GM12874 (cell line): ENCODE measurements around the gene DLGAP1.

Experiments
- TF ChIP-seq, protein P1 (sequence below): IDR thresholded peaks from 2 replicates; pipeline ENCODE4 v1.5.1; 2011; ENCODE audit warnings: low read depth, mild to moderate bottlenecking, control low read depth, low read length, moderate library complexity; ENCODE audit not compliant: insufficient read depth

DLGAP1 gene

DNA sequence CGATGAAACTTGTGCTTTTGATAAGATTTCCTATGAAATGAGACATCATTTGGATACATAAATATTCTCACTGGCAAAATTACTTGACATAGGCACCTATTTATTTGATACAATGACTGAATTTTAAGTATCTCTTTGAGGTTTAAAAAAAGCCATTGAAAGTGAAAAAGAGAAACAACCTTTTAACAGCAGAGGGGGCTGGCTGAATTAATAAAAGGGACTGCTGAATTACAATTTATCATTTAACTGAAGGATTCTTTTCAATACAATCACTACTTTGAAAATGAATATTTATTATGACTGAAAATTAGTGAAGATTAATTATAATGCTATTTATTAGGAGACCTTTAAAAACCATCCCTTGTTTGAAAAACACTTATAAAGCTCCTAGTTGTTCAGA, 335.3 kb downstream of the DLGAP1 start:
- TF ChIP-seq, protein P1, sequence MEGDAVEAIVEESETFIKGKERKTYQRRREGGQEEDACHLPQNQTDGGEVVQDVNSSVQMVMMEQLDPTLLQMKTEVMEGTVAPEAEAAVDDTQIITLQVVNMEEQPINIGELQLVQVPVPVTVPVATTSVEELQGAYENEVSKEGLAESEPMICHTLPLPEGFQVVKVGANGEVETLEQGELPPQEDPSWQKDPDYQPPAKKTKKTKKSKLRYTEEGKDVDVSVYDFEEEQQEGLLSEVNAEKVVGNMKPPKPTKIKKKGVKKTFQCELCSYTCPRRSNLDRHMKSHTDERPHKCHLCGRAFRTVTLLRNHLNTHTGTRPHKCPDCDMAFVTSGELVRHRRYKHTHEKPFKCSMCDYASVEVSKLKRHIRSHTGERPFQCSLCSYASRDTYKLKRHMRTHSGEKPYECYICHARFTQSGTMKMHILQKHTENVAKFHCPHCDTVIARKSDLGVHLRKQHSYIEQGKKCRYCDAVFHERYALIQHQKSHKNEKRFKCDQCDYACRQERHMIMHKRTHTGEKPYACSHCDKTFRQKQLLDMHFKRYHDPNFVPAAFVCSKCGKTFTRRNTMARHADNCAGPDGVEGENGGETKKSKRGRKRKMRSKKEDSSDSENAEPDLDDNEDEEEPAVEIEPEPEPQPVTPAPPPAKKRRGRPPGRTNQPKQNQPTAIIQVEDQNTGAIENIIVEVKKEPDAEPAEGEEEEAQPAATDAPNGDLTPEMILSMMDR = no peak

DNA sequence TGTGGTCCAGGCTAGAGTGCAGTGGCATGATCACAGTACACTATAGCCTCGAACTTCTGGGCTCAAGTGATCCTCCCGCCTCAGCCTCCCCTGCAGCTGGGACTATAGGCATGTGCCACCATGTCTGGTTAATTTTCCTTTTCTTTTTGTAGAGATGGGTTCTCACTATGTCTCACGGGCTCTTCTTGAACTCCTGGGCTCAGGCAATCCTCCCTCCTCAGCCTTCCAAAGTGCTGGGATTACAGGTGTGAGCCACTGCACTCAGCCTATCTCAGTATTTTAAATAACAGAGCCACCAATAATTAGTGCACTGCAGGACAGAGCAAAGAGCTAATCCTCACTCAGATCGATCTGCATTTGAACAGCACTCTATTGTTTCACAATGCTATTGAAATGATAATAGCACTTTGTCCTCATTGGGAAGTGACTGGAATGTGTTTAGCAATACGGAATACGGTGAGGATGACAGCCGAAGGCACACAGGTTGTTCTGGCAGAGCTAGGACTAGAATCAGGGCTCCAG, 335.9 kb downstream of the DLGAP1 start:
- TF ChIP-seq, protein P1 = no peak

- TF ChIP-seq, protein P1 = no peak
Measured at GRCh38 chr18:4108016-4108415, 347.1 kb downstream of the DLGAP1 start.

- TF ChIP-seq, protein P1 = no peak
Measured at GRCh38 chr18:4107049-4107467, 348.0 kb downstream of the DLGAP1 start.

- TF ChIP-seq, protein P1 = peak; percentile 74
Measured at GRCh38 chr18:4106407-4107033, 348.6 kb downstream of the DLGAP1 start.

GRCh38 chr18:4102901-4103300, 352.2 kb downstream of the DLGAP1 start:
- TF ChIP-seq, protein P1 = no peak

- TF ChIP-seq, protein P1 = no peak
Measured at GRCh38 chr18:4101009-4101408, 354.1 kb downstream of the DLGAP1 start.

- TF ChIP-seq, protein P1 = no peak
Measured at GRCh38 chr18:4096486-4096885, 358.6 kb downstream of the DLGAP1 start.
